Measurements from ENCODE around the gene CDH23.

DNA sequence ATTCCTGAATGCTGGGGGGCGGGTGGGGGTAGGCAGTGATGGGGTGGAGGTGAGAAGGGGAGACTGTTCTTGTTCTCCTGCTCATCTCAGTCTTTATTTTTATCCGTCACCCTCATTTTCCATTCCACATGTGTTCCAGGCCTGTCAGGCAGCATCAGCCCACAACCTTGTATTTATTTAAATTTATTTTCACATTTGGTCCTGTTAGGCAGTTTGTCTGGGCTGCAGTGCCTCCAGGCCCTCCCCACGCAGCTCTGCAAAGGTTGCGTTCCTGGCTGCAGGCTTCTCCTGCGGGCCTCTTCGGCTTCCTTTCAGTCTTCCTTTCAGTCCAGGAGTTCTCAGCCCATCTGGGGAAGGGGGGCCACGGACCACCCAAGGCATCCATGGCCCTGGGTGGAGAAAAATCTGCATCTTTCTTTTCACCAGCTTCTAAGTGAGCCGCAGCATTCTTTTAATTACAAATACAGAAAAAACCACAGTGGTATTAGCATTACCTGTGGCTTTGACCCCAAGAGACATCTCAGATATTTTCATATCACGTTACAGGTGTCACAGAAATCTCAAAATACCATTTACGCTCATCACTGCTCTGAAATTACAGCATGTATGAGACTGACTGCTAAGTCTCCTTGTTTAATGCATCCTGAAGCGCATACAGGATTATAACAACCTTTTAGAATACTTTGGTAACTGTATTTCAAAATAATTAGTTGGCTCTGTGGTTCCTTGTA, 228.9 kb downstream of the CDH23 start:
- TF ChIP-seq POLR2A (IDR thresholded peaks at IDR 0.05; ENCODE audit: low read length) (no peak), GATA1 (IDR thresholded peaks at IDR 0.05; ENCODE audit: low read depth, low read length) (no peak)

Measured in erythroblast (primary cell).